DND-41 (cell line): ENCODE data around the gene AKAP6.

ENCODE experiments used
- ATAC-seq: fragments of 200-7000 bp; cut with Tn5 transposase; 3 replicates; pipeline ENCODE4 v1.9.1; 2021; ENCODE audit warnings: low read depth; ENCODE audit not compliant: insufficient read depth
- DNase-seq: peaks from one replicate; pipeline ENCODE4 v3.0.0-alpha.2; 2020
- H2AFZ ChIP-seq: 2 replicates; pipeline ENCODE4 v1.6.0; 2012; ENCODE audit warnings: low read depth, low read length
- H3K27ac ChIP-seq: 2 replicates; pipeline ENCODE4 v1.5.1; 2012; ENCODE audit warnings: low read length, inconsistent platforms
- H3K27me3 ChIP-seq: fragments of 200-600 bp; sonication (generic); 2 replicates; pipeline ENCODE4 v1.6.0; 2012; ENCODE audit warnings: low read length, mild to moderate bottlenecking, inconsistent platforms; ENCODE audit not compliant: insufficient read depth, poor library complexity
- H3K36me3 ChIP-seq: 2 replicates; pipeline ENCODE4 v1.5.1; 2012; ENCODE audit warnings: low read length, inconsistent platforms; ENCODE audit not compliant: insufficient read depth
- H3K4me1 ChIP-seq: 2 replicates; pipeline ENCODE4 v1.5.1; 2012; ENCODE audit warnings: mild to moderate bottlenecking, low read length; ENCODE audit not compliant: insufficient read depth
- H3K4me2 ChIP-seq: 2 replicates; pipeline ENCODE4 v1.6.0; 2012; ENCODE audit warnings: mild to moderate bottlenecking, moderate library complexity, low read length, inconsistent platforms; ENCODE audit not compliant: insufficient read depth
- H3K4me3 ChIP-seq, 2 experiments: fragments of 200-600 bp in 1 of 2; shearing (Covaris generic) in 1 of 2; 2 replicates each; pipeline ENCODE4 v1.5.1; 2012 to 2016; ENCODE audit warnings: inconsistent platforms in 2 of 2, low read length in 2 of 2, mild to moderate bottlenecking in 2 of 2, low read depth in 1 of 2, moderate library complexity in 1 of 2
- H3K79me2 ChIP-seq: 2 replicates; pipeline ENCODE4 v1.6.0; 2012; ENCODE audit warnings: low read length, inconsistent platforms; ENCODE audit not compliant: insufficient read depth
- H3K9ac ChIP-seq: 2 replicates; pipeline ENCODE4 v1.6.0; 2012; ENCODE audit warnings: low read depth, mild to moderate bottlenecking, inconsistent platforms, low read length, moderate library complexity
- H3K9me3 ChIP-seq: 2 replicates; pipeline ENCODE4 v1.5.1; 2012; ENCODE audit warnings: low read length, moderate library complexity, mild to moderate bottlenecking, inconsistent platforms; ENCODE audit not compliant: insufficient read depth, severe bottlenecking
- H4K20me1 ChIP-seq: 2 replicates; pipeline ENCODE4 v1.6.0; 2012; ENCODE audit warnings: low read length; ENCODE audit not compliant: insufficient read depth
- CTCF ChIP-seq: IDR thresholded peaks from 2 replicates; pipeline ENCODE4 v1.5.1; 2012; ENCODE audit warnings: borderline replicate concordance, low read length, moderate library complexity, mild to moderate bottlenecking; ENCODE audit not compliant: poor library complexity, severe bottlenecking; ENCODE audit errors: extremely low read depth
- EZH2 ChIP-seq: IDR thresholded peaks from 3 replicates; pipeline ENCODE4 v1.6.1; 2012; ENCODE audit warnings: borderline replicate concordance, low read depth, mild to moderate bottlenecking, moderate library complexity, low read length, inconsistent platforms; ENCODE audit not compliant: severe bottlenecking

Gene AKAP6

GRCh38 chr14:32584079-32584478, 255.0 kb downstream of the AKAP6 start:
- Histone ChIP-seq H3K9ac (no peak overlapping the region), H2AFZ (no peak overlapping the region), H3K27me3 (no peaks in the 10 kb centered on the region), H3K4me3 (no peak overlapping the region), H3K27ac (no peak overlapping the region), H3K9me3 (no peaks in the 10 kb centered on the region), H3K36me3 (no peaks in the 10 kb centered on the region), H3K79me2 (no peaks in the 10 kb centered on the region), H3K4me1 (no peaks in the 10 kb centered on the region), H3K4me2 (no peak overlapping the region), H4K20me1 (no peaks in the 10 kb centered on the region)
- ATAC-seq (no peak), DNase-seq (no peak)
- TF ChIP-seq CTCF (no peak), EZH2 (no peak)

- Histone ChIP-seq H3K9me3 (no peaks in the 10 kb centered on the region), H4K20me1 (no peaks in the 10 kb centered on the region), H2AFZ (no peak overlapping the region), H3K4me1 (no peaks in the 10 kb centered on the region), H3K27ac (no peak overlapping the region), H3K79me2 (no peaks in the 10 kb centered on the region), H3K9ac (no peak overlapping the region), H3K4me3 (no peak overlapping the region), H3K36me3 (no peaks in the 10 kb centered on the region), H3K27me3 (no peaks in the 10 kb centered on the region), H3K4me2 (no peak overlapping the region)
- TF ChIP-seq EZH2 = no peak
- ATAC-seq = no peak
- DNase-seq = no peak
Measured at GRCh38 chr14:32587461-32587860, 258.4 kb downstream of the AKAP6 start.

GRCh38 chr14:32588448-32589320, 259.6 kb downstream of the AKAP6 start:
- Histone ChIP-seq H3K9ac (no peak overlapping the region), H3K36me3 (no peaks in the 10 kb centered on the region), H3K4me1 (no peaks in the 10 kb centered on the region), H4K20me1 (no peaks in the 10 kb centered on the region), H2AFZ (no peak overlapping the region), H3K4me2 (no peak overlapping the region), H3K4me3 (no peak overlapping the region), H3K79me2 (no peaks in the 10 kb centered on the region), H3K27me3 (no peaks in the 10 kb centered on the region), H3K27ac (no peak overlapping the region), H3K9me3 (no peaks in the 10 kb centered on the region)
- DNase-seq (peak; percentile 13), ATAC-seq (peak; percentile 58; the same call in 1 of the 3 replicates)
- TF ChIP-seq EZH2 = no peak
- peak; percentile 73 for TF ChIP-seq CTCF

GRCh38 chr14:32590157-32590556, 261.1 kb downstream of the AKAP6 start:
- H3K79me2 ChIP-seq = no peaks in the 10 kb centered on the region
- H3K4me3 ChIP-seq = no peak overlapping the region
- H4K20me1 ChIP-seq = no peaks in the 10 kb centered on the region

More at GRCh38 chr14:32590157-32590556, 261.1 kb downstream of the AKAP6 start:
- ATAC-seq (no peak), DNase-seq (no peak)
- no peaks in the 10 kb centered on the region for H3K4me1 ChIP-seq
- TF ChIP-seq EZH2 = no peak
- no peak overlapping the region for H3K4me2 ChIP-seq
- H3K36me3 ChIP-seq = no peaks in the 10 kb centered on the region
- no peaks in the 10 kb centered on the region for H3K27me3 ChIP-seq
- H3K9ac ChIP-seq = no peak overlapping the region
- no peaks in the 10 kb centered on the region for H3K9me3 ChIP-seq
- no peak overlapping the region for H2AFZ ChIP-seq
- no peak overlapping the region for H3K27ac ChIP-seq
